PFSK-1 (cell line): Measurements from ENCODE around the gene LYPD6B.

Experiments used
- POLR2AphosphoS5 ChIP-seq: IDR thresholded peaks from 2 replicates; pipeline ENCODE4 v1.6.1; 2012; ENCODE audit warnings: low read depth, mild to moderate bottlenecking, control low read depth, low read length, moderate library complexity
- SIN3A ChIP-seq: IDR thresholded peaks from 2 replicates; pipeline ENCODE4 v1.6.1; 2012; ENCODE audit warnings: mild to moderate bottlenecking, low read length, moderate library complexity, borderline replicate concordance; ENCODE audit not compliant: insufficient read depth
- TAF1 ChIP-seq: IDR thresholded peaks from 2 replicates; pipeline ENCODE4 v1.6.1; 2012; ENCODE audit warnings: low read length, control low read depth, borderline replicate concordance; ENCODE audit not compliant: insufficient read depth
- TF ChIP-seq, protein P1 (sequence below), 2 experiments: IDR thresholded peaks; 2 replicates each; pipeline versions ENCODE4 v1.6.1 to v1.8.0; 2011 to 2012; ENCODE audit warnings: low read depth in 2 of 2, low read length in 2 of 2, control low read depth in 1 of 2, inconsistent platforms in 1 of 2, mild to moderate bottlenecking in 1 of 2, moderate library complexity in 1 of 2; ENCODE audit not compliant: insufficient read depth in 1 of 2

DNA sequence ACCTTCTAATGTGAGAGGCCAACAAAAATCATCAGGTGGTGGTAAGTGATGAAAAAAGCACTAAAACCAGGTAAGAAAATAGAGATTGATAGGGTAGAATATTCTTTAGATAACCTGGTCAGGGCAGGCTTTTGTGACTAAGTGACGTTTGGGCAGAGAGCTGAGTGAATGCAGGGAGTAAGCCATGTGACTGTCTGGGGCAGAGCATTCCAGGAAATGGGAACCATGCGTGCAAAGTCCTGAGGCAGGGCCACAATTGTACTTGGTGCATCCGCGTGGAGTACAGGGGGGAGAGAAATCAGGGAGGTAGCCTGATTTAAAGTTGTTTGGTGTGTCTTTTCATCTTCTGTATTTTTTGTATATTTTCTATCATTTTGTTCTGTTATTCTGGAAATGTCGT is 102.5 kb downstream of the LYPD6B start:
- TF ChIP-seq TAF1 = no peak
- TF ChIP-seq, protein P1, sequence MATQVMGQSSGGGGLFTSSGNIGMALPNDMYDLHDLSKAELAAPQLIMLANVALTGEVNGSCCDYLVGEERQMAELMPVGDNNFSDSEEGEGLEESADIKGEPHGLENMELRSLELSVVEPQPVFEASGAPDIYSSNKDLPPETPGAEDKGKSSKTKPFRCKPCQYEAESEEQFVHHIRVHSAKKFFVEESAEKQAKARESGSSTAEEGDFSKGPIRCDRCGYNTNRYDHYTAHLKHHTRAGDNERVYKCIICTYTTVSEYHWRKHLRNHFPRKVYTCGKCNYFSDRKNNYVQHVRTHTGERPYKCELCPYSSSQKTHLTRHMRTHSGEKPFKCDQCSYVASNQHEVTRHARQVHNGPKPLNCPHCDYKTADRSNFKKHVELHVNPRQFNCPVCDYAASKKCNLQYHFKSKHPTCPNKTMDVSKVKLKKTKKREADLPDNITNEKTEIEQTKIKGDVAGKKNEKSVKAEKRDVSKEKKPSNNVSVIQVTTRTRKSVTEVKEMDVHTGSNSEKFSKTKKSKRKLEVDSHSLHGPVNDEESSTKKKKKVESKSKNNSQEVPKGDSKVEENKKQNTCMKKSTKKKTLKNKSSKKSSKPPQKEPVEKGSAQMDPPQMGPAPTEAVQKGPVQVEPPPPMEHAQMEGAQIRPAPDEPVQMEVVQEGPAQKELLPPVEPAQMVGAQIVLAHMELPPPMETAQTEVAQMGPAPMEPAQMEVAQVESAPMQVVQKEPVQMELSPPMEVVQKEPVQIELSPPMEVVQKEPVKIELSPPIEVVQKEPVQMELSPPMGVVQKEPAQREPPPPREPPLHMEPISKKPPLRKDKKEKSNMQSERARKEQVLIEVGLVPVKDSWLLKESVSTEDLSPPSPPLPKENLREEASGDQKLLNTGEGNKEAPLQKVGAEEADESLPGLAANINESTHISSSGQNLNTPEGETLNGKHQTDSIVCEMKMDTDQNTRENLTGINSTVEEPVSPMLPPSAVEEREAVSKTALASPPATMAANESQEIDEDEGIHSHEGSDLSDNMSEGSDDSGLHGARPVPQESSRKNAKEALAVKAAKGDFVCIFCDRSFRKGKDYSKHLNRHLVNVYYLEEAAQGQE (IDR thresholded peaks at IDR 0.05; ENCODE audit: insufficient read depth in 1 of 2, low read depth in 2 of 2, low read length in 2 of 2) = no peak
- TF ChIP-seq POLR2AphosphoS5 = no peak
- no peak for TF ChIP-seq SIN3A
